HG03066 (cell line): ENCODE measurements around the gene PPTC7.
"Not testable (repeated sequence)": the region's sequence is repeated elsewhere in the genome, so short reads cannot be mapped to it uniquely, and the experiment has no call there.

Experiments used
- ATAC-seq: cut with Tn5 transposase; IDR thresholded peaks from one replicate; pipeline ENCODE4 v1.9.1; 2021; ENCODE audit warnings: low read depth; ENCODE audit not compliant: unreplicated experiment

PPTC7 gene

DNA sequence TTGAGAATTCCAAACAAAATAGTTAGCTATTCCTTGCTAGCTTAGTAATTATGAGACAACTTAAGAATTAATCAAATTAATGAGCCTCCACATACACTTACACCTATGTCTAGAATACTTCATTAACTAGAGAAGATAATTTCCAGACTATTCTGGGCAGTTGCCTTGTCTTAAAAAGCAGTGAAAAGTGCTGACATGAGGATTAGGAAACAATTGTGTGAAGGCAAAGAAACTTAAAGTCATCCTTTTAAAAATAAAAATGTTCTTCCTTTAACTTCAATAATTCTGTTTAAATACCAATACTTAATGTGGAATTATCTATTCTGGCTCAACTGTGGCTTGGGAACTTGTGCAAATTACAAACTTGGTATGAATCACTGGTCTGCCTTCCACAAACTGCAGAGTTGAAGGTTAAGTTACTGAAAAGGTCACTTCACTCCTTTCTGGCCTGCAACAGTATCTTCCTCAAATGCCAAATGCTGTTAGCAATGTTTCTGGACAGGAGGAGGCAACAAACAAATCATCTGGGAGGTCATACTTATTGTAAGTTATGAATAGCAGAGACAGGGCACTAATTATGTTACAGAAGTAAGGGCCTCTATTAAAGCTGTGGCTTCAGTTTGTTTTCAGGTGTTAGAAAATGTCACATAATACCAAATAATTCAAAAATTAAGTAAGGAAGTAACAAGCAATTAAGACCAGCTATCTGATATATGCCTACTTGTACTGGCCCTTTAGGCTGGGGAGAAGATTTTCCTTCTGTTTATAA is 19.2 kb downstream of the PPTC7 start:
- ATAC-seq, result no peak

DNA sequence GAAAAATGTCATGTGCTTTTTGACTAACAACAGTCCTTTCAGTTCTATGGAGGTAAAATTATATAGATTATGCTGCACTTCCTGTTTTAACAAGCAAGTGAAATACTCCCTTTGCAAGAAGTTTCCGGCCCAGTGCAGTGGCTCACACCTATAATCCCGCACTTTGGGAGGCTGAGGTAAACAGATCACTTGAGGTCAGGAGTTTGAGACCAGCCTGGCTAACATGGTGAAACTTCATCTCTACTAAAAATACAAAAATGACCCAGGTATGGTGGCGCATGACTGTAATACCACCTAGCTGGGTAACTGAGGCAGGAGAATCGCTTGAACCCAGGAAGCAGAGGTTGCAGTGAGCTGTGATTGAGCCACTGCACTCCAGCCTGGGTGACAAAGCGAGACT is 20.7 kb downstream of the PPTC7 start:
- ATAC-seq, result not testable (repeated sequence)

DNA sequence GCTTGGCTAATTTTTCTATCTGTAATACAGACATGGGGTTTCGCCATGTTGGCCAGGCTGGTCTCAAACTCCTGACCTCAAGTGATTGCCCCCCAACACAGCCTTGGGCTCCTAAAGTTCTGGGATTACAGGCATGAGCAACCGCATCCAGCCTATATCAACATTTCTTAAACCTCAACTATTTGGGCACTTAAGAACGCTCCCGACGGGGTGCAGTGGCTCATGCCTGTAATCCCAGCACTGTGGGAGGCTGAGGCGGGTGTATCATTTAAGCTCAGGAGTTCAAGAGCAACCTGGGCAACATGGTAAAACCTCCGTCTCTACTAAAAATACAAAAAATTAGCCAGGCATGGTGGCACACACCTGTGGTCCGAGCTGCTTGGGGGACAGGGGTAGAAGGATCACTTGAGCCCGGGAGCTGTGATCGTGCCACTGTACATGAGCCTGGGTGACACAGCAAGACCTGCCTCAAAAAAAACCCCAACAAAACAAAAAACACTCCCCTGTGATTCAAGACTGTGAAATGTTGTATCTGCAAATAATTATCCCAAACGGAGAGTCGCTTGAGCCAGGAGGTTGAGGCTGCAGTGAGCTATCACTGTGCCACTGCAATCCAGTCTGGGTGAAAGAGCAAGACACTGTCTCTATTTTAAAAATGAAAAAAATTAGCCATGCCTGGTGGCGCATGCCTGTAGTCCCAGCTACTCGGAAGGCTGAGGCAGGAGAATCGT is 21.5 kb downstream of the PPTC7 start:
- ATAC-seq, result no peak

DNA sequence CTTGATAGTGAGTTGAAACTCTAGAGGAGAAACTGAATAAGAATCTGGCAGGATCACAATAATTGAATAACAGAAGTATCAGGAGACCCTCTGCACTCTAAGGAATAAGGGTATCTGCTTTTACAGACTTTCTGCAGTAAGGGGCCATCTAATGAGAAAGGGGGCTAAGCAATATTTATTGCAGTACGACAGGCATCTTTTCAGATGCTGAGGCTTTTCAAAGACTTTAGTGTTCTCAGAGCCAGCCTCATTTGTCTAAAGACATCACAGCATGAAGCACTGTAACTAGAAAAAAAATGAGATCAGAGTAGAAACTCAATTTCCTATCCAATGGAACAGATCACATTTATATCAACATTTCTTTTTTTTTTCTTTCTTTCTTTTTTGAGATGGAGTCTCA is 22.2 kb downstream of the PPTC7 start:
- no peak for ATAC-seq

DNA sequence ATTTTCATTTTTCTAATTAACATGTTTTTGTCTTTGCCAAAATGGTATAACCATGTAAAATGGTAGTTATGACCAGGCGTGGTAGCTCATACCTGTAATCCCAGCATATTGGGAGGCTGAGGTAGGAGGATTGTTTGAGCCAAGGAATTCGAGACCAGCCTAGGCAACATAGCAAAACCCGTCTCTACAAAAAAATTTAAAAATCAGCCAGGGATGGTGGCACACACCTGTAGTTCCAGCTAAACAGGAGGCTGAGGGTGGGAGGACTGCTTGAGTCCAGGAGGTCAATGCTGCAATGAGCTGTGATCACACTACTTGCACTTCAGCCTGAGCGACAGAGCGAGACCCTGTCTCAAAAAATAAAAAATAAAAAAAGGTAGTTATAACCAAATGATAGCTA is 23.1 kb downstream of the PPTC7 start:
- no peak for ATAC-seq

DNA sequence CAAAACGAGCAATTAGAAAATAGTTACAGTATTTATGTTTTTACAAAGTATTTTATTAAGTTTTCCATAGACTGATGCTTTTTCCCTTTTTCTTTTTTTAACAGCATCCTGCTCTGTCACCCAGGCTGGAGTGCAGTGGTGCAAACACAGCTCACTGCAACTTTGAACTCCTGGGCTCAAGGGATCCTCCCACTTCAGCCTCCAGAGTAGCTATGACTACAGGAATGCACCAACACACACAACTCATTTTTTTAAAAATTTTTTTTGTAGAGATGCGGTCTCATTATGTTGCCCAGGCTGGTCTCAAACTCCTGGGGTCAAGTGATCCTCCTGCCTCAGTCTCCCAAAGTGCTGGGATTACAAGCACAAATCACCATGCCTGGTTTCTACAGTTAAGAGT is 24.2 kb downstream of the PPTC7 start:
- ATAC-seq, result not testable (repeated sequence)

DNA sequence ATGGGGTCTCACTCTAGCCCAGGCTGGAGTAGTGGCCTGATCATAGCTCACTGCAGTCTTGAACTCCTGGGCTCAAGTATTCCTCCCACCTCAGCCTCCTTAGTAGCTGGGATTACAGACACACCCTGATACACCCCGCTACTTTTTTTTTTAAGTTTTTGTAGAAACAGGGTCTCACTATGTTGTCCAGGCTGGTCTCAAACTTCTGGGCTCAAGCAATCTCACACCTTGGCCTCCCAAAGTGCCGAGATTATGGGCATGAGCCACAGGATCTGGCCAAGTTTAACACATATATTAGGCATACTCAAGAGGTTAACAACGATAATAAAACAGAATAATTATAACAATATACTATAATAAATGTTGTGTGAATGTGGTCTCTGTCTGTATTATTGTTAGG is 25.8 kb downstream of the PPTC7 start:
- ATAC-seq, result no peak

DNA sequence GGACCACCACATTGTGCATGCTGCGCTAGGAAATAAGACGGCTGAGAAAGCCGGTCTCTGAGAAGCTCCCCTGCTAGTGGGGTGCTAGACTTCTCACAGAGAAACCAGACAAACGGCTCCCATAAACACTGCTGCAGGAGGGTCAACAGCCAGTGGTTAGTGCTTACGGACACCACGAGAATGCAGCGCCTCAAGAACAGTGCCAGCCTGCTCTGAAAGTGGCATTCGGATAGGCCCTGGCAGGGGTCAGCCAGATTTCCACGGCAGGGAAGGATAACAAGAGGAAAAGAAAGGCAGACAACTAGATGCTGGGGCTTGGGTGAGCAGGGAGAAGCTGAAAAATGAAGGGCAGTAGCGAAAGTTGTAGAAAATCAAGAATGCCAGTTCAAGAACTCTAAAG is 26.4 kb downstream of the PPTC7 start:
- no peak for ATAC-seq

DNA sequence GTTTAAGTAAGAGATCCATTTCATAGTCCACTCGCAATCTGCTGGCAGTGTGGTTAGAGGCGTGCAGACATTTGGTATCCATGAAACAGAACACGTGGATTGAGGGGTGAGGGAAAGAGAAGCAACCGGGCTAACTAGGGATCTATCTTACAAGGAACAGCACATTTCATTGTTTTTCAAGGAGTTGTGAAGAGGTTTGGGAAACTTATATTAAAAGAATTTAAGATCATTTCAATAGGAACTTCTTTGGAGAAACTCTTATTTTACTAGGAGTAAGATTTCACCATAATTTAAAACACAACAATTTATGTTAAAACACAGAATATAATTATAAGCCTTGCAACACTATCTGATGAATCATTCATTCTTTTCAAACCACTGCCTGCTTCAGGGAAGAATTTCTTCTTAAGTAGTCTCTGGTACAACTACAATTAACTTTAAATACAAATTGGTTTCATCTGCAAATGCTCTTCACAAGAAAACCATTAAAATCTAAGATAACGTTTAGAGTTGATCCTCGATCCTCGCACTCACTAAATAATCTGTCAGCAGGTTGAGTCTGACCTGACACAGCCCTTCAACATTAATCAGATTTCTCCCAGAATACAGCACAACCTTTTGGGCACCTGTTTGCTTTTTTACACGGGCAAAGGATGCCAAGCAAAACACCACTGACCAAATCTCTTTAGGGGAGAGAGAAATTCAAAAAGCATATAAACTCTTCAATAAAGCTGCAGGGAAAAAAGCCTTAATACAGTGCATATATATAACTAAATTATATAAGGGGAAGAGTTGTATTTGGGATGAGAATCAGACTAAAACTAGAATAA is 27.3 kb downstream of the PPTC7 start:
- no peak for ATAC-seq

DNA sequence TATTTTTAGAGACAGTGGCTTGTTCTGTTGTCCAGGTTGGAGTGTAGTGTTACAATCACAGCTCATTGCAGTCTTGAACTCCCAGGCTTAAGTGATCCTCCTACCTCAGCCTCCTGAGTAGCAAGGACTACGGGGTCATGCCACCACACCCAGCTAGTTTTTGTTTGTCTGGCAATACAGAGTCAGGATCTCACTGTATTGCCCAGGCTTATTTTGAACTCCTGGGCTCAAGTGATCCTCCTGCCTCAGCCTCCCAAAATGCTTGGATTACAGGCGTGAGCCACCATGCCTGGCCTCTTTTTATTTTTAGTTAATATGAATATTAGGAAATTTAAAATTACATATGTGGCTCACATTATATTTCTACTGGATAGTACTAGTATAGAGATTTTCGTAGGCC is 28.9 kb downstream of the PPTC7 start:
- no peak for ATAC-seq

DNA sequence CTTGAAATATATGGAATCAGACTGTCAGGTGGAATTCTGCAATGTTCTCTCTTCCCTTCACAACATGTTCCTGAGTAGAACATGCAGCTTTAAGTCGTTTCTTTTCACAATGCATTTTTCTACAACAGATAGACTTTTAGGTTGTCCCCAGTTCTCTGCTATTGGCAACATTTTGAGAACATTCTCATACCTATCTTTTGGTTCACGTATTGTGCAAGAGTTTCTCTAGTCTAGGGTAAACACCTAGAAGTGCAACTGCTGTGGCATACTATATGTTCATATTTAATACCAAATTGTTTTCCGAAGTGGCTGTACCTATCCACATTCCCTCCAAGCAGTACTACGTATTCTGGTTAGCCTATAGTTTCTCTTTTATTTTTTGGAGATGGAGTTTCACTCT is 32.1 kb downstream of the PPTC7 start:
- no peak for ATAC-seq

DNA sequence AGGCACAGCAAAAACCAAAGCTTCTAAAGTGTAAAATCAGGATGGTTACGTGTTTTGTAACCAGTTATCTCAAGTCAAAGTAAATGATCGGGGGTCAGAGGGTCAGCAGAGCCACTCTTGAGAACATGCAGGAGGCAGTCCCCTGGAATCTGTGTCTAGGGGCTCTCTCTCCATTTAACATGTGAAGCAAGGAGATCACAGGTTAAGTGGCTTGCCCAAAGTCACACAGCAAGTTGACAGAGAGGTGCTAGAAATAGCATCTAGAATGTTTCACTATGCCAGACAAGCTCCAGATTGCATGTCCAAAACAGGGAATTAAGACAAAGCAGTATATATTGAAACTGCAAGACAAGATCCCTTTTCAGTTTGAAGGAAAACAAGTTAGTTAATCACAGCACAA is 33.4 kb downstream of the PPTC7 start:
- no peak for ATAC-seq

DNA sequence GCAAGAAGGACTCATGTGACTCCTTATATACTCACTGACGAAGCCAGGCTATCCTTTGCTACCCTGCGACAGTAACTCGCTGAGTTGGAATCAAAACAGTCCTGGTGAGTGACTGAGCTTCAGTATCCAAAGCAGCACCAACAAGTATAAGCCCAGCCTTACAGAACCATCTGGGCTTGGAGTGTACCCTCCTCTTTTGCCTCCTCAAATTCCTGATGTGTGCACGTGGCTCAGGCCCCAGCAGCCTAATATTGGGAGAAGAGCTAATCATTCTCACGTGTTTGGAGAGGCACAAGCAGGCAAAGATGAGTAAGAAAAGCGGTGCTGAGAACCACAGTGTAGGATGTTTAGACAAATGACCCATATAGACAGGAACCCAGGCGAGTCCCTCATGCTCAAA is 34.4 kb downstream of the PPTC7 start:
- ATAC-seq, result no peak

DNA sequence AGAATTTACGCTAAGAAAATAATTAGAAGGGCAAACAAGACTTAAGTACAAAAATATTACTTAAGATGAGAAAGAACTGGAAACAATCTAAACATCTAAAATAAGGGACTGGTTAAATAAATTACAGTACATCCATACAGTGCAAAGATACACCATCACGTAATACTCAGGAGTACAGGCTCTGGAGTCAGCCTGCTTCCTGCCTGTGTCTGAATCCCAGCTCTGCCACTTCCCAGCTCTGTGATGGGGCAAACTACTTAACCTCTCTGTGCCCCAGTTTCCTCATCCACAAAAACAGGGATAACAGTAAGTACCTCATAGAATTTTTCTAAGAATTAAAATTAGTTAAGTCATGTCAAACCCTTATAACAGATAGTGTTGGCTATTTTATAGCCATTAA is 36.0 kb downstream of the PPTC7 start:
- ATAC-seq, result no peak

DNA sequence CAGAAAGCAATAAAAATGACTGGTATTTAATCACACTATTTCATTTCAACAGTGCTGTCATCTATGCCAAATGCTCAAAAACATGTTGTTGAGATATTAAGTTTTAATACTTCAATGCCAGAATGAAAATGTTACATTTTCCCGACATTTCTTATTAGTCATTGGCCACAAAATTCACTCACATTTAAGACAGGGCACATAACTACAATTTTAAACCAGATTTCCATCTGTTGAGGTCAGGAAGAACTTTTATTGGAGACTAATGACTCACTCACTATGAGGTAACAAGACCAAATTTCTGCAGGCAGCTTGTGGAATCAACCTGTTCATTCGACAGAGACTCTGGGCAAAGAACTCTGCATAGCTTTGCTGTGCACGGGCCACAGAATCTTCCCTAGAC is 36.8 kb downstream of the PPTC7 start:
- ATAC-seq, result no peak

DNA sequence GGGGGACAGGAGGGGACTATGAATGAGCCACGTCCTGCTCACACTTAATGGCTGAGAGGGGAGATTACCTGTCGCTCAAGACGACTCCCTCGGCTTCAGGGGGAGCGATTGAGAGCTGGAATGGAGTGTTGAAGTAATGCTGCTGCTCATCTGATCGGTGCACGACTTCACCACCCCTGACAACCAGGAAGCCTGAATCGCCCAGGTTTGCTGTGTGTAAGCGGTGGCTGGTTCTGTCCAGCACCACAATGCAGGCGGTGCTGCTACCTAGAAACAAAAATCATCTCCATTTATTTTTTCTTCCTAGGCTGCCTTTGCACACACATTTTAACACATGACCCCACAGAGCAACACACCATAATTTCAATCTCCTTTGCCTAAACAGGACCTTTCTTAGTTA is 37.3 kb downstream of the PPTC7 start:
- ATAC-seq, result no peak

DNA sequence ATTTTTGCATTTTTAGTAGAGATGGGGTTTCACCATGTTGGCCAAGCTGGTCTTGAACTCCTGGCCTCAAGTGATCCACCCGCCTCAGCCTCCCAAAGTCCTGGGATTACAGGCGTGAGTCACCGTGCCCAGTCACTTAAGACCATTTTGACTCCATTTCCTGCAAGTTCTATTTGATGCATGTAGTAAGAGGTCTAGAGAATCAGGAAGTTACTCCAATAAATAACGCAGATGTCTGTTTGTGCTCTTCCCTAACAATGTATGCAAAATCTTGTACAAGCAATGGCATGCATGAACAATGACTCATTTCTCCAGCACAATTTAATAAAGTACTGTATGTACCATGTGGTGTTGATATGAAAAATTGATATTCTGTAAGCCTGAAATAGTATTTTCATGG is 37.9 kb downstream of the PPTC7 start:
- not testable (repeated sequence) for ATAC-seq

DNA sequence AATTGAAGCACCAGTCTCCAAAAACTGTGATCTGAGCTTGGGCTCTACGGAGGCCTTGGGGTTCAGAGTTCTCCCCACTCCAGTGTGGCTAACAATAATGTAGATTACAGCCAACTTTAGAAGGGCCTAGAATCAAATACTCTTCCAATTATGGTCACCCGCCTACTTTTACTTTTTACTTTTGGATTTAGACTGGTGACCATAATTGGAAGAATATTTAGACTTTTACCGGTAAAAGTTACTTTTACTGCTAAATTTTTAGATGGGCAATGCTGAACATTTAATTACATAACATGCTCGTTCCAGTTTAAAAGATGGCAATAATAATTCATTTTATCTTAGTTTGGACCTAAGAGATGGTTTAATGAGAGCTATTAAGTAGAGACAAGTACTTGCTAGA is 39.2 kb downstream of the PPTC7 start:
- ATAC-seq, result no peak

DNA sequence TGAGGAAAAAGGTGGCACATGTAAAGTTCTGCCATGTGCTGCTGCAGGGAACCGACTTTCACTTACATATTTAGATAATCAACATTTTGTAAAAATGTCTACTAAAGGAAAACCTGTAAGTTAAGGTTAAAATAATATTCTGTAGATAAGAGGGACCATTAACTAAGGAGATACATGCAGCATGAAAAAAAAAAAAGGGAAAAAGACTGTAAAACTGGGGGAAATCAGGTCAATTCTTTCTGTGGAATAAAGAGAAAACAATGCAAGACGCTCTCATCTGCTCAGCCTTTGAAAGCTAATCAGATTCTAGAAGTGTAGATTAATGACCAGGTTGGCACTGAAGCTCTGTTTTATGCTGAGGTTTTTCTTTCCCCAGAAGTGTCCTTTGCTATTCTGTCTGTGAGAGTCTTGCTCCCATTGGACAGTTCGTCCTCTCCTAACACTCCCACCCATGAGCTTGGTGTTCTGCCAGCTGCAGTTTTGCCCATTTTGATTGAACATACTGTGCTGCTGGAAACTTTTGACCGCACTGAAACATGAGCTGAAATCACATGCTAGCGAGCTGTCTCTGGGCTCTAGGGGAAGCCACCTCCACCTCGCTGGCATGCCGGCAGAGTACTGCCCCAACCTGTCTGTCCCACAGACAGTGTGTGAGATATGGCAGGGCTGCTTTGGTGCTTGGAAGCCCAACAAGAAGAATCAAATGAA is 39.7 kb downstream of the PPTC7 start:
- peak; percentile 61 for ATAC-seq

DNA sequence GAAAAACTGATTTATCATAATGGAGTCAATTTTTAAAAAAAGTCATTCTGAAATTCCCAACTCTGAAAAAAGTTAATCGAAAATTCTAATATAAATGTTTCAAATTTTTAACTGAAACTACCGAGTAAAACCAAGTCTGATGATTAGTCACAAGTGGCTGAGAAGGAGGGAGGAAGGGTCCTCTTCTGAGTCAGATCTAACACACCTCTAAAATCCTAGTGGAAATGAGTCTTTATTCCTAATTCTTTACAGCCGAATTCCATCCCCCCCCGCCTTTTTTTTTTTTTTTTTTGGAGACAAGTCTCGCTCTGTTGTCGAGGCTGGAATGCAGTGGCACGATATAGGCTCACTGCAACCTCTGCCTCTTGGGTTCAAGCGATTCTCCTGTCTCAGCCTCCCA is 43.1 kb downstream of the PPTC7 start:
- ATAC-seq, result no peak
